CD14-positive monocyte (primary cell): ENCODE results near the gene TENM3. TPM values are rescaled to one million over a fixed set of nuclear protein-coding genes. Genes with fewer than 3 reads are reported as not detected.

ENCODE experiments used
- DNase-seq, 3 donors: peaks; one replicate each; pipeline ENCODE4 v3.0.0-alpha.2; 2011 to 2022
- H2AFZ ChIP-seq: 2 replicates; pipeline ENCODE4 v1.6.0; 2012; ENCODE audit warnings: mild to moderate bottlenecking, low read depth, low read length, inconsistent platforms; ENCODE audit not compliant: insufficient read depth, poor library complexity, severe bottlenecking
- H3K27ac ChIP-seq, 2 donors: 1 replicate in 1 of 2; 2 replicates in 1 of 2; pipeline ENCODE4 v1.5.1; 2012 to 2013; ENCODE audit warnings: low read length in 2 of 2, control low read depth in 1 of 2, inconsistent platforms in 1 of 2, low read depth in 1 of 2, mild to moderate bottlenecking in 1 of 2
- H3K27me3 ChIP-seq, 2 donors: one replicate each; pipeline versions ENCODE4 v1.6.0 to v1.6.1; 2011 to 2013; ENCODE audit warnings: low read length in 2 of 2; ENCODE audit not compliant: control insufficient read depth in 2 of 2, insufficient read depth in 2 of 2
- H3K36me3 ChIP-seq, 2 donors: replicated peaks in 1 of 2; 1 replicate in 1 of 2; 2 replicates in 1 of 2; pipeline versions ENCODE4 v1.5.1 to v1.6.1; 2012 to 2013; ENCODE audit warnings: low read length in 2 of 2, control low read depth in 1 of 2, inconsistent platforms in 1 of 2, mild to moderate bottlenecking in 1 of 2; ENCODE audit not compliant: insufficient read depth in 2 of 2, control insufficient read depth in 1 of 2
- H3K4me1 ChIP-seq, 2 donors: 1 replicate in 1 of 2; 2 replicates in 1 of 2; pipeline versions ENCODE4 v1.5.1 to v1.6.1; 2012 to 2013; ENCODE audit warnings: low read length in 2 of 2, control low read depth in 1 of 2, inconsistent platforms in 1 of 2, mild to moderate bottlenecking in 1 of 2, moderate library complexity in 1 of 2; ENCODE audit not compliant: insufficient read depth in 2 of 2, control insufficient read depth in 1 of 2
- H3K4me2 ChIP-seq: replicated peaks from 2 replicates; pipeline ENCODE3; 2012; ENCODE audit warnings: low read length, moderate library complexity, mild to moderate bottlenecking; ENCODE audit not compliant: poor library complexity, severe bottlenecking; ENCODE audit errors: extremely low read depth
- H3K4me3 ChIP-seq, 3 experiments: fragments of 200-600 bp in 1 of 3; sonication (generic) in 1 of 3; replicated peaks in 1 of 3; 1 replicate in 2 of 3; 2 replicates in 1 of 3; pipeline ENCODE4 v1.5.1; 2011 to 2013; ENCODE audit warnings: low read length in 3 of 3, mild to moderate bottlenecking in 3 of 3, control low read depth in 2 of 3, low read depth in 2 of 3, inconsistent platforms in 1 of 3, moderate library complexity in 1 of 3
- H3K79me2 ChIP-seq: 2 replicates; pipeline ENCODE4 v1.6.0; 2012; ENCODE audit warnings: mild to moderate bottlenecking, control low read depth, inconsistent platforms, low read length, moderate library complexity; ENCODE audit not compliant: insufficient read depth
- H3K9ac ChIP-seq: 2 replicates; pipeline ENCODE4 v1.6.0; 2017; ENCODE audit warnings: low read length, mild to moderate bottlenecking; ENCODE audit not compliant: insufficient read depth, poor library complexity, severe bottlenecking
- H3K9me3 ChIP-seq, 2 donors: replicated peaks in 1 of 2; 1 replicate in 1 of 2; 2 replicates in 1 of 2; pipeline versions ENCODE4 v1.5.1 to v1.6.1; 2012 to 2013; ENCODE audit warnings: low read length in 2 of 2, control low read depth in 1 of 2; ENCODE audit not compliant: control insufficient read depth in 1 of 2, insufficient read depth in 1 of 2
- H4K20me1 ChIP-seq: 2 replicates; pipeline ENCODE4 v1.6.0; 2012; ENCODE audit warnings: mild to moderate bottlenecking, low read length, control low read depth, moderate library complexity; ENCODE audit not compliant: insufficient read depth
- H3K27ac Mint-ChIP-seq, 7 donors: one replicate each; pipeline ENCODE4 v1.8.0; 2020; ENCODE audit warnings: mild to moderate bottlenecking in 7 of 7, mixed read lengths in 7 of 7, moderate library complexity in 6 of 7, inconsistent platforms in 2 of 7
- H3K27me3 Mint-ChIP-seq, 3 donors: one replicate each; pipeline ENCODE4 v1.8.0; 2021 to 2022; ENCODE audit warnings: low read depth in 3 of 3, mild to moderate bottlenecking in 3 of 3, mixed read lengths in 3 of 3, moderate library complexity in 3 of 3, inconsistent platforms in 1 of 3
- H3K36me3 Mint-ChIP-seq, 2 donors: one replicate each; pipeline ENCODE4 v1.8.0; 2020; ENCODE audit warnings: mixed read lengths in 2 of 2, inconsistent platforms in 1 of 2, mild to moderate bottlenecking in 1 of 2
- H3K4me1 Mint-ChIP-seq: one replicate; pipeline ENCODE4 v1.8.0; 2020; ENCODE audit warnings: mild to moderate bottlenecking, mixed read lengths
- H3K4me3 Mint-ChIP-seq, 2 donors: one replicate each; pipeline ENCODE4 v1.8.0; 2020; ENCODE audit warnings: mild to moderate bottlenecking in 2 of 2, mixed read lengths in 2 of 2, moderate library complexity in 1 of 2
- H3K9me3 Mint-ChIP-seq, 7 donors: one replicate each; pipeline ENCODE4 v1.8.0; 2020 to 2022; ENCODE audit warnings: mixed read lengths in 7 of 7, mild to moderate bottlenecking in 6 of 7, moderate library complexity in 6 of 7, inconsistent platforms in 2 of 7
- WGBS: methylation state at CpG from one replicate; pipeline ENCODE4 v1.1.5; 2013; ENCODE audit warnings: missing lambda C conversion rate; ENCODE audit not compliant: insufficient coverage; 5-methylcytosine and 5-hydroxymethylcytosine counted together
- intact Hi-C, 2 donors: fragments of 100-400 bp; cut with micrococcal nuclease; formaldehyde crosslinking; loops; one replicate each; pipeline versions ENCODE4 v1.15.0 to v1.15.1; 2023
- polyA plus RNA-seq, 3 donors: library from polyadenylated mRNA; depleted of rRNA in 1 of 3; unstranded in 2 of 3; stranded (reverse) in 1 of 3; fragments of 300-500 nt in 2 of 3; fragments of >200 nt in 1 of 3; fragmentation: Illumina TruSeq in 2 of 3; gene quantifications; 1 replicate in 2 of 3; 2 replicates in 1 of 3; pipeline ENCODE4 v1.2.3, GENCODE V29; 2012 to 2021
- TF ChIP-seq, protein P1 (sequence below): fragments of 200-600 bp; IDR thresholded peaks from one replicate; pipeline ENCODE4 v1.8.0; 2022; ENCODE audit warnings: antibody characterized with exemption, mild to moderate bottlenecking

Gene TENM3
- polyA plus RNA-seq, 3 donors = not detected

DNA sequence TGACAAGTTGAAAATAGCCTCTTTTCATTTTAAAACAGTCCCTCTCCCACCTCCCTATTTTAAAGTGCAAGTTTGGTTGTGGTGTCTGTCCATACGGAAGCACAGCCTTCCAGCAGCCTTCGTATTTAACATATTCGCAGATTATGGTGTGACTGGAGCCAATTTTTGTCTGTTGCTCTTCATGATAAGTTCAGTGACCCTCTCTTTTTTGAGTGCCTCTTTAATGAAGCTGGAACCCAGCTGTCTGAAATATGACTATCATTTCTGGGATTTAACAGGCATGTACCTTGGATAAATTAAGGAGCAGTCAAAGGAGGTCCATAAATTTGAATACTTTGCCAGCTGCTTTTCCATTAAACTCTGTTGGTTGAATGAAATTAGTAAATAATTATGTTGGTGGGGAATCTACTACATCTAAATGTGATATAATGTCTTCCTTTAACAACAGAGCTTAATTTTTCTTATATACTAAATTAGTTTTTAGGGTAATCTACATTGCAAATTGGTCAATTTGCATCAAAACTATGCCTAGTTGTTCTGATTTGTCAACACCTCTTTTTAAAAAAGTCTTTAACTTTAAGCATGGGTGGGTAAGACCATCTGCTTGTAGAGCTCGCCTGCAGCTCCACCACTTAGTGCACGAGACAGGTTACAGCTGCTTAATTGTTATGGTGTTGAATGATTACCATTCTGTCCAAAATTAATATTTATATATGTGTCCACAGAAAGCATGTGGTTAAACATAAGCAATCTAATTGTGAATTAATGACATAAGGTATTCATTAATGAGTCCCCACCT lies 457.4 kb downstream of the TENM3 start:
- WGBS = 100% methylated on average over 2 of the region's 5 CpGs
- no peak overlapping the region for H3K27ac ChIP-seq
- no peak overlapping the region for H3K4me3 ChIP-seq
- H3K36me3 ChIP-seq = no peaks in the 10 kb centered on the region
- intact Hi-C loops = no loop called here
- H3K4me1 Mint-ChIP-seq = no peaks in the 10 kb centered on the region
- H3K4me3 Mint-ChIP-seq = no peak overlapping the region
- peaks cover 0 to under 1% (median 0%) of the 10 kb centered on the region in 7 donors for H3K9me3 Mint-ChIP-seq
- no peaks in the 10 kb centered on the region for H3K4me1 ChIP-seq
- no peak overlapping the region for H3K27ac Mint-ChIP-seq
- H3K27me3 Mint-ChIP-seq = no peaks in the 10 kb centered on the region
- no peak overlapping the region for H2AFZ ChIP-seq
- no peaks in the 10 kb centered on the region for H3K27me3 ChIP-seq
- no peak overlapping the region for H3K4me2 ChIP-seq
- H4K20me1 ChIP-seq = no peaks in the 10 kb centered on the region
- H3K79me2 ChIP-seq = no peaks in the 10 kb centered on the region
- no peaks in the 10 kb centered on the region for H3K9me3 ChIP-seq
- H3K9ac ChIP-seq = no peak overlapping the region
- no peaks in the 10 kb centered on the region for H3K36me3 Mint-ChIP-seq
- no peak for DNase-seq
- TF ChIP-seq, protein P1, sequence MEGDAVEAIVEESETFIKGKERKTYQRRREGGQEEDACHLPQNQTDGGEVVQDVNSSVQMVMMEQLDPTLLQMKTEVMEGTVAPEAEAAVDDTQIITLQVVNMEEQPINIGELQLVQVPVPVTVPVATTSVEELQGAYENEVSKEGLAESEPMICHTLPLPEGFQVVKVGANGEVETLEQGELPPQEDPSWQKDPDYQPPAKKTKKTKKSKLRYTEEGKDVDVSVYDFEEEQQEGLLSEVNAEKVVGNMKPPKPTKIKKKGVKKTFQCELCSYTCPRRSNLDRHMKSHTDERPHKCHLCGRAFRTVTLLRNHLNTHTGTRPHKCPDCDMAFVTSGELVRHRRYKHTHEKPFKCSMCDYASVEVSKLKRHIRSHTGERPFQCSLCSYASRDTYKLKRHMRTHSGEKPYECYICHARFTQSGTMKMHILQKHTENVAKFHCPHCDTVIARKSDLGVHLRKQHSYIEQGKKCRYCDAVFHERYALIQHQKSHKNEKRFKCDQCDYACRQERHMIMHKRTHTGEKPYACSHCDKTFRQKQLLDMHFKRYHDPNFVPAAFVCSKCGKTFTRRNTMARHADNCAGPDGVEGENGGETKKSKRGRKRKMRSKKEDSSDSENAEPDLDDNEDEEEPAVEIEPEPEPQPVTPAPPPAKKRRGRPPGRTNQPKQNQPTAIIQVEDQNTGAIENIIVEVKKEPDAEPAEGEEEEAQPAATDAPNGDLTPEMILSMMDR = no peak

DNA sequence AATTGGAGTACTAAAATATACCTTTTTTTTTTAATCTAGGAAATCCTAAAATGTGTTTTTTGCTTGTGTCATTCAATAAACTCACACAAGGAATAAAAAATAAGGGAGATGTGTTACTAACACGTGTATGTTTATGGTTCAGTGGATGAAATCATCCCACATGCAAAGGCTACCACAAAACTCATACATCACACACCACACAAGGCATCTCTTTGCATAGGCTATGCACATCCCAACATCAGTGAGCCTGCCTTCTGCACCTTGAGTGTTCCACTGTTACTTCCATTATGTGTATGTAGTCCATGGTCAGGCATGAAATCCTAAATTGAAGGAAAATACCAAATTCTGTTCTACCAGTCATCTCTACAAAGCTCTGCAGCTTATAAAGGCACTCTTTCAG lies 460.9 kb downstream of the TENM3 start:
- TF ChIP-seq, protein P1 = no peak
- no peak for DNase-seq
- Histone ChIP-seq H2AFZ (no peak overlapping the region), H3K27me3 (no peaks in the 10 kb centered on the region), H3K36me3 (no peaks in the 10 kb centered on the region), H3K9ac (no peak overlapping the region), H3K9me3 (no peaks in the 10 kb centered on the region), H3K27ac (no peak overlapping the region), H3K4me3 (no peak overlapping the region), H4K20me1 (no peaks in the 10 kb centered on the region), H3K4me2 (no peak overlapping the region), H3K4me1 (no peaks in the 10 kb centered on the region), H3K79me2 (no peaks in the 10 kb centered on the region)
- no peaks in the 10 kb centered on the region for H3K4me1 Mint-ChIP-seq
- H3K27ac Mint-ChIP-seq = no peak overlapping the region
- H3K27me3 Mint-ChIP-seq = no peaks in the 10 kb centered on the region
- no peak overlapping the region for H3K4me3 Mint-ChIP-seq
- intact Hi-C loops = no loop called here
- H3K36me3 Mint-ChIP-seq = no peaks in the 10 kb centered on the region
- WGBS = no CpG with 5 or more reads among the region's 1 CpG
- peaks cover 0 to 2% (median 0%) of the 10 kb centered on the region in 7 donors for H3K9me3 Mint-ChIP-seq
